ENCODE results near the gene SNPH.

GRCh38 chr20:1301031-1301529, 35.0 kb downstream of the SNPH start:
- TF ChIP-seq POLR2AphosphoS5 (IDR thresholded peaks at IDR 0.05) (no peak), CTCF (IDR thresholded peaks at IDR 0.05) (no peak), POLR2A (IDR thresholded peaks at IDR 0.05) (no peak), EP300 (IDR thresholded peaks at IDR 0.05) (no peak)

All from upper lobe of left lung (tissue), 4 donors.